ENCODE data around the gene HIC1. TPM values are rescaled to one million over a fixed set of nuclear protein-coding genes. Genes with fewer than 3 reads are reported as not detected.

Gene HIC1
- polyA plus RNA-seq, 3 donors: 0.13 to 14.2 (median 0.30) TPM

GRCh38 chr17:2067048-2067561 lies 12.2 kb downstream of the HIC1 start:
- no peak overlapping the region for H3K27ac Mint-ChIP-seq
- no peak overlapping the region for H3K4me3 ChIP-seq (replicated peaks in 1 of 3; ENCODE audit: low read depth in 2 of 3, low read length in 3 of 3)
- no peak for TF ChIP-seq CTCF (IDR thresholded peaks at IDR 0.05)
- no peak for DNase-seq
- H3K27me3 Mint-ChIP-seq (ENCODE audit: low read depth in 3 of 3): peaks cover 0 to 8% (median 2%) of the 10 kb centered on the region in 3 donors
- peaks cover 15 to 20% of the 10 kb centered on the region in 2 donors for H3K4me1 ChIP-seq (ENCODE audit: control insufficient read depth in 1 of 2, insufficient read depth in 2 of 2, low read length in 2 of 2)
- intact Hi-C loops (cut with micrococcal nuclease): no loop called here
- H3K4me2 ChIP-seq (replicated peaks; ENCODE audit: extremely low read depth, low read length, poor library complexity, severe bottlenecking): no peak overlapping the region
- H3K4me3 Mint-ChIP-seq: no peak overlapping the region
- no peak overlapping the region for H3K27ac ChIP-seq (ENCODE audit: low read depth in 1 of 2, low read length in 2 of 2)
- peaks cover 34% of the 10 kb centered on the region for H3K4me1 Mint-ChIP-seq
- peaks cover 13 to 61% of the 10 kb centered on the region in 2 donors for H3K36me3 ChIP-seq (replicated peaks in 1 of 2; ENCODE audit: control insufficient read depth in 1 of 2, insufficient read depth in 2 of 2, low read length in 2 of 2)
- H3K36me3 Mint-ChIP-seq: peaks cover 84 to 87% of the 10 kb centered on the region in 2 donors
- no peak overlapping the region for H3K9ac ChIP-seq (ENCODE audit: insufficient read depth, low read length, poor library complexity, severe bottlenecking)
- H3K27me3 ChIP-seq (ENCODE audit: control insufficient read depth in 2 of 2, insufficient read depth in 2 of 2, low read length in 2 of 2): no peaks in the 10 kb centered on the region
- peaks cover 0 to 4% (median 0%) of the 10 kb centered on the region in 7 donors for H3K9me3 Mint-ChIP-seq
- H3K9me3 ChIP-seq (replicated peaks in 1 of 2; ENCODE audit: control insufficient read depth in 1 of 2, insufficient read depth in 1 of 2, low read length in 2 of 2): no peaks in the 10 kb centered on the region
- H2AFZ ChIP-seq (ENCODE audit: insufficient read depth, low read depth, low read length, poor library complexity, severe bottlenecking): no peak overlapping the region
- 89% methylated on average over 14 of the region's 14 CpGs for WGBS (ENCODE audit: insufficient coverage)
- no peaks in the 10 kb centered on the region for H4K20me1 ChIP-seq (ENCODE audit: insufficient read depth, low read length)
- H3K79me2 ChIP-seq (ENCODE audit: insufficient read depth, low read length): no peaks in the 10 kb centered on the region

GRCh38 chr17:2067608-2068024 lies 12.7 kb downstream of the HIC1 start:
- Histone ChIP-seq H3K36me3 (replicated peaks in 1 of 2; ENCODE audit: control insufficient read depth in 1 of 2, insufficient read depth in 2 of 2, low read length in 2 of 2) (peaks cover 13 to 60% of the 10 kb centered on the region in 2 donors), H3K27ac (ENCODE audit: low read depth in 1 of 2, low read length in 2 of 2) (no peak overlapping the region), H2AFZ (ENCODE audit: insufficient read depth, low read depth, low read length, poor library complexity, severe bottlenecking) (no peak overlapping the region), H3K9me3 (replicated peaks in 1 of 2; ENCODE audit: control insufficient read depth in 1 of 2, insufficient read depth in 1 of 2, low read length in 2 of 2) (no peaks in the 10 kb centered on the region), H3K27me3 (ENCODE audit: control insufficient read depth in 2 of 2, insufficient read depth in 2 of 2, low read length in 2 of 2) (no peaks in the 10 kb centered on the region), H4K20me1 (ENCODE audit: insufficient read depth, low read length) (no peaks in the 10 kb centered on the region), H3K79me2 (ENCODE audit: insufficient read depth, low read length) (no peaks in the 10 kb centered on the region), H3K4me3 (replicated peaks in 1 of 3; ENCODE audit: low read depth in 2 of 3, low read length in 3 of 3) (no peak overlapping the region), H3K9ac (ENCODE audit: insufficient read depth, low read length, poor library complexity, severe bottlenecking) (no peak overlapping the region), H3K4me2 (replicated peaks; ENCODE audit: extremely low read depth, low read length, poor library complexity, severe bottlenecking) (no peak overlapping the region), H3K4me1 (ENCODE audit: control insufficient read depth in 1 of 2, insufficient read depth in 2 of 2, low read length in 2 of 2) (peaks cover 15 to 25% of the 10 kb centered on the region in 2 donors)
- H3K4me1 Mint-ChIP-seq: peaks cover 39% of the 10 kb centered on the region
- H3K9me3 Mint-ChIP-seq: peaks cover 0 to 4% (median 0%) of the 10 kb centered on the region in 7 donors
- WGBS (ENCODE audit: insufficient coverage): no CpG with 5 or more reads among the region's 5 CpGs
- H3K27me3 Mint-ChIP-seq (ENCODE audit: low read depth in 3 of 3): peaks cover 0 to 7% (median 2%) of the 10 kb centered on the region in 3 donors
- H3K27ac Mint-ChIP-seq: no peak overlapping the region
- no peak for DNase-seq
- intact Hi-C loops (cut with micrococcal nuclease): no loop called here
- TF ChIP-seq CTCF (IDR thresholded peaks at IDR 0.05): no peak
- no peak overlapping the region for H3K4me3 Mint-ChIP-seq
- H3K36me3 Mint-ChIP-seq: peaks cover 83 to 86% of the 10 kb centered on the region in 2 donors
